HG03439 (cell line): Measurements from ENCODE around the gene DLX1.
"Not testable (repeated sequence)": the region's sequence is repeated elsewhere in the genome, so short reads cannot be mapped to it uniquely, and the experiment has no call there.

ENCODE experiments used
- ATAC-seq: cut with Tn5 transposase; IDR thresholded peaks from one replicate; pipeline ENCODE4 v1.9.1; 2021; ENCODE audit warnings: mild to moderate bottlenecking, moderate library complexity; ENCODE audit not compliant: unreplicated experiment

Gene DLX1

GRCh38 chr2:172109256-172109987, 24.1 kb downstream of the DLX1 start:
- no peak for ATAC-seq

- no peak for ATAC-seq
Measured at GRCh38 chr2:172109988-172110811, 24.9 kb downstream of the DLX1 start.

GRCh38 chr2:172113617-172114016, 28.3 kb downstream of the DLX1 start:
- ATAC-seq = no peak

GRCh38 chr2:172114176-172114575, 28.9 kb downstream of the DLX1 start:
- not testable (repeated sequence) for ATAC-seq

GRCh38 chr2:172114579-172114978, 29.3 kb downstream of the DLX1 start:
- ATAC-seq = no peak

DNA sequence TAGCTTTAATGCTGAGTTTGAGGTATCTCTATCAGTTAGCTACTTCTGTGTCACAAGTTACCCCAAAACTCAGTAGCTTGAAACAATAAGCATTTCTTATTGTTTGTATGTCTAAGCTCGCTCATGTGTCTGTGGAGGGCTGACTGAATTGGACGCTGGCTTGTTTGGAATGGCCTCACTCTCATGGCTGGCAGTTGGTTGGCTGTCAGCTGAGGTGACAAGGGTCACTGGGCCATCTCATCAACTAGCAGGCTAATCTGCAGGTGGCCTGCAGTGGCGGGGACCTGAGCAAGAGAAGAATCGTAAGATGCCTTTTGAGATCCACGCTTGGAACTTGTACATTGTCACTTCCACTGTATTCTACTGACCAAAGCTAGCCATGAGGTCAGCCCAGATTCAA, 30.8 kb downstream of the DLX1 start:
- ATAC-seq = no peak

DNA sequence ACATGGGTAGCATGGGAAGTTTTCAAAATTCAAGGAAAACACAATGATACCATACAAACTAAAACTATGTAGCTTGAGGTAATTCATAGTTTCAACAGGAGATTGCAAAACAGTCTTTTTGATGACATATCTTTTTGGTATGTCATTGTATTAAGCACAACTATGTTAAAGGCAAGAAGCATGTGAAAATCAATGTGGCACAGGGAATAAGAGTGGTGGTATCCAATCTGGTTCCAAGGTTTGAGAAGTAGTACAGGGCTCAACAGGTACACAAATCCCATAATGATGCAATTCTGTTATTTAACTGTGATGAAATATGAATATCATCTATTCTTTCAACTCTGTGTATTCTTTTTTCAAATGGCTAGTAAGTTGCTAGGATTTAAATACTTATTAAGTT, 33.8 kb downstream of the DLX1 start:
- ATAC-seq = no peak

DNA sequence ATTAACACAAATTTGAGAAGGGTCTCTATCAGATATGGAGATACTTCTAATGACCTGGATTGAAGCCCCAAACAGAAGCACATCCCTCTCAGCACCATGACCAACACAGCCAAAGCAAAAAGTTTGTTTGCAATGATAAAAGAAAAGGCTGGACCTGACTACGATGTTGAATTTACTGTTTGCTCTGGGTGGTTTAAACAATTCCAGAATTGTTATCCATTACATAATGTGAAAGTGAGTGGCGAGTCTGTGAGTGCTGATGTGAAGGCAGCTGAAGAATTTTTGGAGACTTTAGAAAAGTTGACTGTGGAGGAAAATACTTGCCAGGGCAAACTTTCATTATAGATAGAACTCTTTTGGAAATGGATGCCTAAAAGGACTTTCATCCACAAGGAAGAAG, 34.8 kb downstream of the DLX1 start:
- no peak for ATAC-seq

GRCh38 chr2:172128484-172128883, 43.2 kb downstream of the DLX1 start:
- no peak for ATAC-seq

GRCh38 chr2:172129404-172129803, 44.1 kb downstream of the DLX1 start:
- no peak for ATAC-seq

- no peak for ATAC-seq
Measured at GRCh38 chr2:172131713-172132555, 46.6 kb downstream of the DLX1 start.

- no peak for ATAC-seq
Measured at GRCh38 chr2:172134270-172134669, 49.0 kb downstream of the DLX1 start.

- no peak for ATAC-seq
Measured at GRCh38 chr2:172135446-172135845, 50.1 kb downstream of the DLX1 start.

- ATAC-seq = no peak
Measured at GRCh38 chr2:172137109-172137508, 51.8 kb downstream of the DLX1 start.

GRCh38 chr2:172137943-172138342, 52.6 kb downstream of the DLX1 start:
- no peak for ATAC-seq

DNA sequence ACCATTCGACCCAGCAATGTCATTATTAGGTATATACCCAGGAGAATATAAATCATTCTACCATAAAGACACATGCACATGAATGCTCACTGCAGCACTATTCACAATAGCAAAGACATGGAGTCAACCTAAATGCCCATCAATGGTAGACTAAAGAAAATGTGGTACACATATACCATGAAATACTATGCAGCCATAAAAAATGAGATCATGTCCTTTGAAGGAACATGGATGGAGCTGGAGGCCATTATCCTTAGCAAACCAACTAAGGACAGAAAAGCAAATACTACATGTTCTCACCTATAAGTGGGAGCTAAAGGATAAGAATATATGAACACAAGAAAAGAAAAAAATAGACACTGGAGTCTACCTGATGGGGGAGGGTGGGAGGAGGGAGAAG, 53.4 kb downstream of the DLX1 start:
- not testable (repeated sequence) for ATAC-seq
